ENCODE data around the gene ZNF681.
"Not testable (repeated sequence)": the region's sequence is repeated elsewhere in the genome, so short reads cannot be mapped to it uniquely, and the experiment has no call there.

Gene ZNF681

GRCh38 chr19:23772675-23773063 is 14.0 kb upstream of the ZNF681 start:
- no peak for DNase-seq

DNA sequence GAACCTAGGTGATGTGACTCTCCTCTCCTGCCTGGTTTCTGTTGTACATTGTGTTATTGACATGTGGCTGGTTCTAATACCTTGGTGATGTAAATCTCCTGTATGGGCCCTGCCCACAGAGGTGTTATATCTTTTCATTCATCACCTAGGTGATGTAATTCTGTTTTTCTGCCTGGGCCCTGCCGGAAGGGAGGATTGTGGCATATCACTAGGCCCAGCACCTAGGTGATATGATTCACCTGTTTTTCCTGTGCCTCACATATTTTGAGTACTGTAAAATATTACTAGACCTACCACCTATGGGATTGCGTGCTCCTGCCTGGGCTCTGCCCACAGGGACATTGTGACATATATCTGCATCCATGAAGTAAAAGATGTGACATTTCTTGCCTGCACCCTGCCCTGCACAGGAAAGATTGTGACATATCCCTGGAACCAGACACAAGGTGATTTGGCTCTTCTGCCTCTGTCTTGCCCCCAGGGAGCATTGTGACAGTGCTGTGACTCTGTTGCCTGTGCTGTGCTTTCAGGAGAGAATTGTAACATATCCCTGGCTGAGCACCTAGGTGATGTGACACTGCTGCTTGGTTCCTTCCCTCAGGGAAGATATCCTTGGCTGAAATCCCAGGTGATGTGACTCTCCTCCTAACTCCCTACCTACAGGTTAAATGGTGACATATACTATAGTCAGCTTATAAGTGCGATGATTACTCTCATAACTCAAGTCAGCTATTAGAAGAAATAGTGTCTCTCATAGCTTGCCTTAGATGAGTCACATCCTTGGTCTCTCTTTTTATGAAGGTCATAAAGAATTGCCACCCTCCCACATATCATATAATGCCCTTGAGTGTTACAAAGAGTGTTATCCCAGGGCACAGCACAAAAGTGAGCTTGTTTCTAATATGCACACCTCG is 13.3 kb upstream of the ZNF681 start:
- DNase-seq, result no peak

GRCh38 chr19:23771316-23771715 is 12.6 kb upstream of the ZNF681 start:
- DNase-seq, result no peak

- no peak for DNase-seq
These were observed 12.1 kb upstream of the ZNF681 start for GRCh38 chr19:23770672-23771250.

DNA sequence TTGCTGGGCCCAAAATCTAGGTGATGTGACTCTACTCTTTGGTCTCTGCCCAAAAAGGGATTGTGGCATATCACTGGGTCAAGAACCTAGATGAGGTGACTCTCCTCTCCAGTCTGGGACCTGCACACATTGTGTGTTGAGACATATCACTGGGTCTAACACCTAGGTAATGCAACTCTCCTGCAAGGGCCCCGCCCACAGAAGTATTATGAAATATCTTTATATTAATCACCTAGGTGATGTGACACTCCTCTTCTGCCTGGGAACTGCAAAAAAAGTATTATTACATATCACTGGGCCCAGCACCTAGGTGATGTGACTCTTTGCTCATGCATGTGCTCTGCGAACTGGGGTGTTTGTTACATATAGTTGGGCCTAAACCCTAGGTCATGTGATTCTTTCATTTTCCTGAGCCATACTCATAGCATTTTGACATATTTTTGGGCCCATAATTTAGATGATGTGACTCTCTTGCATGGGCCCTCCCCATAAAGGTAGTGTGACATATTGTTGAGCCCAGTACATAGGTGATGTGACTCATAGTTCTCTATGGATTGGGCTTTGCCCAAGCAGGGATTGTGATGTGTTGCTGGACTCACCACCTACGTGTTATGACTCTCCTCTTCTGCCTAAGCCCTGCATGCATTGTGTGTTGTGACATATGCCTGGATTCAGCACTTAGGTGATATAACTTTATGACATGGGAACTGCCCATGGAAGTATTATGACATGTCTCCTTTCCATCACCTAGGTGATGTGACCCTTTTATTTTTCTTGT is 11.2 kb upstream of the ZNF681 start:
- no peak for DNase-seq

- DNase-seq, result no peak
These were observed 8.3 kb upstream of the ZNF681 start for GRCh38 chr19:23766951-23767350.

DNA sequence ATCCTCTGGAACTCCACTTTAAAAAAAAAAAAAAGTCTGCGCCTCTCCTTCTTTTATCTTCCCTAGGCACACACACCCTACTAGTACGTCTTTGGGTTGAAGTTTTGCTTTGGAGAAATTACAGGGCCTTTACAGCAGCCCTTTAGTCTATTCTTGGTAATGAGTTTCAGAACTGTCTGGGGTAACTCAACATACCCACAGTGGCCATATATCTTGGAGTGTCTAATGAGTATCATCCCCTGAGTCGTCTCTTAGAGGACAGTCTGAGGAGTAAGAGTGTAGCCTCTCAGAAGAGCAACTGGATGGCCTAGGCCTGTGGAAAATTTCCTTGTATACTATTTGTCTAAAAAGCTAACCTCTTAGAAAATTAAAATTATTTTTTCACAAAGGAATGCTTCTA is 6.1 kb upstream of the ZNF681 start:
- no peak for DNase-seq

- DNase-seq, result peak; percentile 87
These were observed 4.4 kb upstream of the ZNF681 start for GRCh38 chr19:23762884-23763711.

DNA sequence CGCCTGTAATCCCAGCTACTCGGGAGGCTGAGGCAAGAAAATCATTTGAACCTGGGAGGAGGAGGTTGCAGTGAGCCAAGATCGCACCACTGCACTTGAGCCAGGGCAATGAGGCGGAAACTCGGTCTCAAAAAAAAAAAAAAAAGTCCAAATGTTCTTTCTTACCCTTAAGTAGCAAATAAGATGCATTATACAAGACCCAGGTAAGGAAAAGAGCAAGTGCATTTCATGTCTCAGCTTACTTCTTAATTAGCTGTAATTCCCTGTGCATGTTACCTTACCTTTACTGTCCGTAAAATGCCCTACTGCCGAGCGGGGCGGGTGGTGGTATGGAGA is 3.8 kb upstream of the ZNF681 start:
- DNase-seq, result no peak

DNA sequence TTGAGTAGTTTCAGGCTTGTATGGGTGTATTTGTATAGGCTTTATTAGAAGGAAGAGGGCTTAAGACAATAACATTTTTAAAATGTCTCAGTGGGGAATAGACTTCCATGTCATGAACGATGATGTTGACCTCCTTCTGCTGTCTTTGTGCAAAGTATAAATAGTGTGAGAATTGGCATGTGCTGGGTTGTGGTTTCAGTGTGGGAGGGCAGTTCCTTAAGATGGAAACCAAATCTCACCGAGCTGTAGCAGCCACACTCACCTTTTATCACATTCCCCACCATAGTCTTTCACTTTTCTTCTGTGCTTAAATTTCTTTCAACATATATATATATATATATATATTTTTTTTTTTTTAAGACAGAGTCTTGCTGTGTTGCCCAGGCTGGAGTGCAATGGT is 1.6 kb upstream of the ZNF681 start:
- not testable (repeated sequence) for DNase-seq

DNA sequence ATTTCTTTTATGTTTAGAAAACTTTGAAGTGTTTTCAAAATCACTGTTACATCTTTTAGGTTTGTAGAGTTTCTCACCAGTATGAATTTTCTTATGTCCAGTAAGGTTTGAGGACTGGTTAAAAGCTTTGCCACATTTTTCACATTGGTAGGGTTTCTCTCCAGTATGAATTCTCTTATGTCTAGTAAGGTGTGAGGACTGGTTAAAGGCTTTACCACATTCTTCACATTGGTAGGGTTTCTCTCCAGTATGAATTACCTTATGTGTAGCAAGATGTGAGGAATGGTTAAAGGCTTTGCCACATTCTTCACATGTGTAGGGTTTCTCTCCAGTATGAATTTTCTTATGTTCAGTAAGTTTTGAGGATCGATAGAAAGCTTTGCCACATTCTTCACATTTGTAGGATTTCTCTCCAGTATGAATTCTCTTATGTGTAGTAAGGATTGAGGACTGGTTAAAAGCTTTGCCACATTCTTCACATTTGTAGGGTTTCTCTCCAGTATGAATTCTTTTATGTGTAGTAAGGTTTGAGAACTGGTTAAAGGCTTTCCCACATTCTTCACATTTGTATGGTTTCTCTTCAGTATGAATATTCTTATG is 15.0 kb downstream of the ZNF681 start:
- DNase-seq, result not testable (repeated sequence)

DNA sequence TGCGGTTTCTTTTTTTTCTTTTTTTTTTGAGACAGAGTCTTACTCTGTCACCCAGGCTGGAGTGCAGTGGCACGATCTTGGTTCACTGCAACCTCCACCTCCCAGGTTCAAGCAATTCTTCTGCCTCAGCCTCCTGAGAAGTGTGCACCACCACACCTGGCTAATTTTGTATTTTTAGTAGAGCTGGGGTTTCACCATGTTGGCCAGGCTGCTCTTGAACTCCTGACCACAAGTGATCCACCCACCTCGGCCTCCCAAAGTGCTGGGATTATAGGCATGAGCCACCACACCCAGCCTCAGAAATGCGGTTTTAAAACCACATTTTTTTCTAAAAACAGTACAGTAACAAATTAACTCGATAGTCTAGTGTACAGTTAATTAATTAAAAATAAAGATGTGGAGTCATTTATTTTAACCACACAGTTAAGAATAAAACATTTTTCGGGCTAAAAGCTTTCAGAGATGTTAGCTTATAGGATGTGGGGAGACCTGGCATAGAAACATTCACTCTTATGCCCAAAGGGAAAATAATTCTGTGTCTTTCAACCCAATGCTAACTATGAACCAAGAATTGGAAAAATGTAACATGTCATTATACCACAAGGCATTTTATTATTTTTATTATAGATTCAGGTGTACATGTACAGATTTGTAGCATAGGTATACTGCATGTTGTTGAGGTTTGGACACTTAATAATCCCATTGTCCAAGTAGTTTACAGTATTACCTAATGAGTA is 27.8 kb downstream of the ZNF681 start:
- DNase-seq, result not testable (repeated sequence)

DNA sequence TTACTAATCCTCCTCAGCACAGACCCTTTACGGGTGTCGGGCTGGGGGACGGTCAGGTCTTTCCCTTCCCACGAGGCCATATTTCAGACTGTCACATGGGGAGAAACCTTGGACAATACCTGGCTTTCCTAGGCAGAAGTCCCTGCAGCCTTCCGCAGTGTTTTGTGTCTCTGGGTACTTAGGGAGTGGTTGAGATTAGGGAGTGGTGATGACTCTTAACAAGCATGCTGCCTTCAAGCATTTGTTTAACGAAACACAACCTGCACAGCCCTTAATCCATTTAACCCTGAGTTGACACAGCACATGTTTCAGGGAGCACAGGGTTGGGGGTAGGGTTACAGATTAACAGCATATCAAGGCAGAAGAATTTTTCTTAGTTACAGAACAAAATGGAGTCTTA is 34.5 kb downstream of the ZNF681 start:
- not testable (repeated sequence) for DNase-seq

DNA sequence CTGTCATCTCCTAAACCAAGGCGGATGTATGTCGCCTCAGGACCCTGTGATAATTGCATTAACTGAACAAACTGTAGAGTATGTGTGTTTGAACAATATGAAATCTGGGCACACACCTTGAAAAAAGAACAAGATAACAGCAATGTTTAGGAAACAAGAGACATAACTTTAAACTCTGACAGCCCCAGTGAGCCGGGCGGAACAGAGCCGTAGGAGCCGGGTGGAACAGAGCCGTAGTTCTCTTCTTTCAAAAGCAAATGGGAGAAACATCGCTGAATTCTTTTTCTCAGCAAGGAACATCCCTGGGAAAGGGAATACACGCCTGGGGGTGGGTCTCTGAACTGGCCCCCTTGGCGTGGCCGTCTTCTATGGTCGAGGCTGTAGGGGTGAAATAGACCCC is 39.9 kb downstream of the ZNF681 start:
- no peak for DNase-seq

GRCh38 chr19:23716792-23717191 is 41.9 kb downstream of the ZNF681 start:
- no peak for DNase-seq

DNA sequence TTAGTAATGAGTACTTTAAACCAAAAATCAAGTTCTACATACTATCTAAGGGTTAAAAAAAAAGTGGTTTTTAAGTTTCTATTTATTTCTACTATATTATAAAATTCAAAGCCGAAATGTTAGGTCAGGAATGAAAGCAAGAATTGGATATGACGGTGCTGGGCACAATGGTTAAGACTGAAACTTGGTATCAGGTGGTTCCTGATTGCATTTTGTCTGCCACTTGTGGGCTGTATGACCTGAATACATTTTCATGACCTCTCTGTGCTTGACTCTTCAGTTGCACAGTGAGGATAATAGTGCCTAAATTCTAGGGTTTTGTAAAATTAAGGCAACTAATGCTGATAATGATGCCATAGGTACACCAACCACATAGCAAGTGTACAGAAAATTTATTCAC is 49.3 kb downstream of the ZNF681 start:
- no peak for DNase-seq

DNA sequence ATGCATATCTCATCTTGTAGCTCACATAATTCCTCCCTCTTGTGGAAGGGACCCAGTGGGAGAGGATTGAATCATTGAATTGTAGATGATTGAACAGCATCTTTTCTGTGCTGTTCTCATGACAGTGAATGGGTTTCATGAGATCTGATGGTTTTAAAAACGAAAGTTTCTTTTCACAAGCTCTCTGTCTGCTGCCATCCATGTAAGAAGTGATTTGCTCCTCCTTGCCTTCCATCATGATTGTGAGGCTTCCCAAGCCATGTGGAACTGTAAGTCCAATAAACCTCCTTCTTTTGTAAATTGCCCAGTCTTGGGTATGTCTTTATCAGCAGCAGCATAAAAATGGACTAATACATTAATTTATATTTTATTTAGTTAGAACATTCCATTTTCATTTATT is 52.0 kb downstream of the ZNF681 start:
- no peak for DNase-seq

GRCh38 chr19:23699521-23699860 is 59.2 kb downstream of the ZNF681 start:
- no peak for DNase-seq

DNA sequence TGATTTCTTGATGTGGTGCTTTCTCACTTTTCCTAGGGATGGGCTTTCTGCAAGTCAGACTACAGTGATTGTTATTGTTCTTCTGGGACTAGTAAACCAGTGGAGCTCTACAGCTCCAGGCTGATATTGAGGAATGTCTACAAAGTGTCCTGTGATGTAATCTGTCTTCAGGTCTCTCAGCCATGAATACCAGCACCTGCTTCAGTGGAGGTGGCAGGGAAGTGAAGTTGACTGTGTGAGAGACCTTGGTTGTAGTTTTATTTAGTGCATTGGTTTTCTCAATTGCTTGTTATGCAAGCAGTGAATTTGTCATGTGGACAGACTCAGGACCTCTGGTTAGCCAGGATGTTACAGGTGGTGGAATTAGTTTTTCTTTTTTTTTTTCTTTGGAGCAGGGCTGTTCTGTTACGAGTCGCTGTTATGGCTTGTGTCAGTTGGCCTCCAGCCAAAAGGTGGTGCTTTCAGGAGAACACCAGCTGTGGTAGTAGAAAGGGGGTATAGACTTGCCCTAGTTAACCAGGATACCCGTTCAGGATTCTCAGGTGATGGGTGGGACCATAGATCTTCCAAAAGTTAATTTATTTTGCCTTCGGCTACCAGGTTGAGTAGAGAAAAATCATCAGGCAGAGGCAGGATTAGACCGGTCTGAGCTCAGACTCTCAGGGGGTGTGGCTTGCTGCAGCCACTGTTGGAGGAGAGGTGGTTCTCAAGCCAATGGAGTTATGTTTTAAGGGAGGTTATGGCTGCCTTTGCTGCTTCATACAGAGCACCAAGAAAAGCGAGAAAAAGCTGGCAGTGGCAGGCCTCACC is 59.8 kb downstream of the ZNF681 start:
- DNase-seq, result no peak

DNA sequence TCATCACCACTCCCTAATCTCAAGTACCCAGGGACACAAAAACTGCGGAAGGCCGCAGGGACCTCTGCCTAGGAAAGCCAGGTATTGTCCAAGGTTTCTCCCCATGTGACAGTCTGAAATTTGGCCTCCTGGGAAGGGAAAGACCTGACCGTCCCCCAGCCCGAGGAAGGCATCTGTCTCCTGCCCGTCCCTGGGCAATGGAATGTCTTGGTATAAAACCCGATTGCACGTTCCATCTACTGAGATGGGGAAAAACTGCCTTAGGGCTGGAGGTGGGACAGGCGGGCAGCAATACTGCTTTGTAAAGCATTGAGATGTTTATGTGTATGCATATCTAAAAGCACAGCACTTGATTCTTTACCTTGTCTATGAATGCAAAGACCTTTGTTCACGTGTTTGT is 65.8 kb downstream of the ZNF681 start:
- DNase-seq, result not testable (repeated sequence)
